ENCODE results near the gene MAPK1. TPM values are rescaled to one million over a fixed set of nuclear protein-coding genes. Genes with fewer than 3 reads are reported as not detected.
"Not testable (repeated sequence)": the region's sequence is repeated elsewhere in the genome, so short reads cannot be mapped to it uniquely, and the experiment has no call there.

Gene MAPK1
- total RNA-seq, 1 experiment from 2014 or later, result 122 TPM

GRCh38 chr22:21796231-21796630, 71.2 kb downstream of the MAPK1 start:
- Histone ChIP-seq H3K4me3 (ENCODE audit: low read depth in 2 of 2, low read length in 2 of 2) (no peak overlapping the region), H3K27ac (ENCODE audit: low read length) (no peak overlapping the region), H3K4me1 (ENCODE audit: control insufficient read depth, insufficient read depth, low read length) (no peaks in the 10 kb centered on the region), H3K36me3 (ENCODE audit: control insufficient read depth, insufficient read depth, low read length) (peaks cover 5% of the 10 kb centered on the region; the same call in 1 of the 2 replicates), H3K9me3 (ENCODE audit: control insufficient read depth, insufficient read depth, low read depth, low read length) (no peaks in the 10 kb centered on the region), H3K27me3 (ENCODE audit: control insufficient read depth, insufficient read depth, low read length) (no peaks in the 10 kb centered on the region)
- TF ChIP-seq POLR2AphosphoS5 (IDR thresholded peaks at IDR 0.05; ENCODE audit: low read depth, low read length) (no peak), CTCF (IDR thresholded peaks at IDR 0.05) (no peak), TCF7L2 (IDR thresholded peaks at IDR 0.05; ENCODE audit: low read depth, low read length) (no peak), SIN3A (IDR thresholded peaks at IDR 0.05; ENCODE audit: borderline replicate concordance, insufficient read depth, low read depth, low read length) (no peak), REST (IDR thresholded peaks at IDR 0.05; ENCODE audit: insufficient read depth in 1 of 2, low read depth in 2 of 2, low read length in 1 of 2) (no peak)
- ChIA-PET CTCF (no interaction called here), POLR2A (no interaction called here)
- BruUV-seq (replicated peaks), result TSS peak; percentile 40
- no peak; the same call in 1 of the 2 replicates for ATAC-seq
- in situ Hi-C loops (cut with HindIII; ENCODE audit: low pct_unique_long_range_greater_than_20kb, low sequenced_read_pairs), result no loop called here
- intact Hi-C loops (cut with micrococcal nuclease; ENCODE audit: unreplicated experiment), result no loop called here
- no peak for DNase-seq (ENCODE audit: low read depth, low spot score)

- ATAC-seq; intact Hi-C loops (cut with micrococcal nuclease; ENCODE audit: unreplicated experiment); H3K4me3 ChIP-seq (ENCODE audit: low read depth in 2 of 2, low read length in 2 of 2); H3K27ac ChIP-seq (ENCODE audit: low read length); CTCF ChIA-PET; H3K4me1 ChIP-seq (ENCODE audit: control insufficient read depth, insufficient read depth, low read length); in situ Hi-C loops (cut with HindIII; ENCODE audit: low pct_unique_long_range_greater_than_20kb, low sequenced_read_pairs); H3K9me3 ChIP-seq (ENCODE audit: control insufficient read depth, insufficient read depth, low read depth, low read length); DNase-seq (ENCODE audit: low read depth, low spot score); H3K36me3 ChIP-seq (ENCODE audit: control insufficient read depth, insufficient read depth, low read length); POLR2A ChIA-PET; BruUV-seq (replicated peaks); H3K27me3 ChIP-seq (ENCODE audit: control insufficient read depth, insufficient read depth, low read length): not testable (repeated sequence)
Observed at GRCh38 chr22:21793716-21794115, 73.7 kb downstream of the MAPK1 start.

- DNase-seq (ENCODE audit: low read depth, low spot score) (no peak), ATAC-seq (no peak)
- no peak overlapping the region for H3K4me3 ChIP-seq (ENCODE audit: low read depth in 2 of 2, low read length in 2 of 2)
- in situ Hi-C loops (cut with HindIII; ENCODE audit: low pct_unique_long_range_greater_than_20kb, low sequenced_read_pairs), result no loop called here
- TF ChIP-seq POLR2AphosphoS5 (IDR thresholded peaks at IDR 0.05; ENCODE audit: low read depth, low read length) (no peak), CTCF (IDR thresholded peaks at IDR 0.05) (no peak), REST (IDR thresholded peaks at IDR 0.05; ENCODE audit: insufficient read depth in 1 of 2, low read depth in 2 of 2, low read length in 1 of 2) (no peak), SIN3A (IDR thresholded peaks at IDR 0.05; ENCODE audit: borderline replicate concordance, insufficient read depth, low read depth, low read length) (no peak), TCF7L2 (IDR thresholded peaks at IDR 0.05; ENCODE audit: low read depth, low read length) (no peak)
- intact Hi-C loops (cut with micrococcal nuclease; ENCODE audit: unreplicated experiment), result no loop called here
- ChIA-PET CTCF (interaction anchor here (0.6 kb wide), 1 partner anchor 124 kb away, joined by 3 read pairs; no protein-coding TSS in a partner anchor), POLR2A (no interaction called here)
- peaks cover 4% of the 10 kb centered on the region for H3K36me3 ChIP-seq (ENCODE audit: control insufficient read depth, insufficient read depth, low read length)
- no peaks in the 10 kb centered on the region for H3K4me1 ChIP-seq (ENCODE audit: control insufficient read depth, insufficient read depth, low read length)
- H3K9me3 ChIP-seq (ENCODE audit: control insufficient read depth, insufficient read depth, low read depth, low read length), result no peaks in the 10 kb centered on the region
- H3K27me3 ChIP-seq (ENCODE audit: control insufficient read depth, insufficient read depth, low read length), result no peaks in the 10 kb centered on the region
- no TSS peak for BruUV-seq (replicated peaks)
- H3K27ac ChIP-seq (ENCODE audit: low read length), result no peak overlapping the region
Observed at GRCh38 chr22:21791635-21792625, 75.5 kb downstream of the MAPK1 start.
